ENCODE data around the gene TUT4. TPM values are rescaled to one million over a fixed set of nuclear protein-coding genes. Genes with fewer than 3 reads are reported as not detected.

TUT4 gene
- total RNA-seq, 1 donor from 2014 or later: 139 TPM

DNA sequence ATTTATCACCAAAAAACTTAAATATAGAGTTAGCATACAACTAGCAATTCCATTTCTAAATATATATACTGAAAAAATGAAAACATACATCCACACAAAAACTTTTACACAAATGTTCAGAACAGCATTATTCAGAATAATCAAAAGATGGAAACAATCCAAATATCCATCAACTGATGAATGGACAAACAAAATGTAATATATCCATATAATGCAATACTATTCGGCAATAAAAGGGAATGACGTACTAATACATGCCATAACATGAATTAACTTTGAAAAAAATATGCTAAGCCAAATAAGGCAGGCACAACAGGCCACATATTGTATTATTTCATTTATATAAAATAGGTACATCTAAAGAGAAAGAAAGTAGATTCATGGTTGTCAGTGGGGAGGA lies 33.9 kb downstream of the TUT4 start:
- Histone ChIP-seq H3K4me2 (no peak overlapping the region), H3F3A (ENCODE audit: low read depth) (no peaks in the 10 kb centered on the region), H3K9ac (no peak overlapping the region), H4K20me1 (ENCODE audit: low read depth) (peaks cover 52% of the 10 kb centered on the region), H3K27me3 (no peaks in the 10 kb centered on the region), H3K36me3 (peaks cover 3% of the 10 kb centered on the region), H3K4me1 (no peaks in the 10 kb centered on the region), H3K27ac (no peak overlapping the region), H3K4me3 (no peak overlapping the region), H3K79me2 (ENCODE audit: low read depth) (peaks cover 62% of the 10 kb centered on the region), H3K9me3 (ENCODE audit: low read depth) (no peaks in the 10 kb centered on the region), H2AFZ (replicated peaks) (no peak overlapping the region)
- H3K27ac Mint-ChIP-seq: no peak overlapping the region
- no peak for DNase-seq (ENCODE audit: low spot score)
- no peaks in the 10 kb centered on the region for H3K9me3 Mint-ChIP-seq
- TF ChIP-seq, protein P1, sequence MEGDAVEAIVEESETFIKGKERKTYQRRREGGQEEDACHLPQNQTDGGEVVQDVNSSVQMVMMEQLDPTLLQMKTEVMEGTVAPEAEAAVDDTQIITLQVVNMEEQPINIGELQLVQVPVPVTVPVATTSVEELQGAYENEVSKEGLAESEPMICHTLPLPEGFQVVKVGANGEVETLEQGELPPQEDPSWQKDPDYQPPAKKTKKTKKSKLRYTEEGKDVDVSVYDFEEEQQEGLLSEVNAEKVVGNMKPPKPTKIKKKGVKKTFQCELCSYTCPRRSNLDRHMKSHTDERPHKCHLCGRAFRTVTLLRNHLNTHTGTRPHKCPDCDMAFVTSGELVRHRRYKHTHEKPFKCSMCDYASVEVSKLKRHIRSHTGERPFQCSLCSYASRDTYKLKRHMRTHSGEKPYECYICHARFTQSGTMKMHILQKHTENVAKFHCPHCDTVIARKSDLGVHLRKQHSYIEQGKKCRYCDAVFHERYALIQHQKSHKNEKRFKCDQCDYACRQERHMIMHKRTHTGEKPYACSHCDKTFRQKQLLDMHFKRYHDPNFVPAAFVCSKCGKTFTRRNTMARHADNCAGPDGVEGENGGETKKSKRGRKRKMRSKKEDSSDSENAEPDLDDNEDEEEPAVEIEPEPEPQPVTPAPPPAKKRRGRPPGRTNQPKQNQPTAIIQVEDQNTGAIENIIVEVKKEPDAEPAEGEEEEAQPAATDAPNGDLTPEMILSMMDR (IDR thresholded peaks at IDR 0.05): no peak
- TF ChIP-seq EZH2phosphoT487 (IDR thresholded peaks at IDR 0.05): no peak
- TF ChIP-seq EZH2 (IDR thresholded peaks at IDR 0.05): no peak
- H3K4me3 Mint-ChIP-seq: no peak overlapping the region
- no peaks in the 10 kb centered on the region for H3K4me1 Mint-ChIP-seq
- H3K36me3 Mint-ChIP-seq: peaks cover 22% of the 10 kb centered on the region
- H3K27me3 Mint-ChIP-seq (ENCODE audit: insufficient read depth, low read depth): peaks cover 2% of the 10 kb centered on the region

DNA sequence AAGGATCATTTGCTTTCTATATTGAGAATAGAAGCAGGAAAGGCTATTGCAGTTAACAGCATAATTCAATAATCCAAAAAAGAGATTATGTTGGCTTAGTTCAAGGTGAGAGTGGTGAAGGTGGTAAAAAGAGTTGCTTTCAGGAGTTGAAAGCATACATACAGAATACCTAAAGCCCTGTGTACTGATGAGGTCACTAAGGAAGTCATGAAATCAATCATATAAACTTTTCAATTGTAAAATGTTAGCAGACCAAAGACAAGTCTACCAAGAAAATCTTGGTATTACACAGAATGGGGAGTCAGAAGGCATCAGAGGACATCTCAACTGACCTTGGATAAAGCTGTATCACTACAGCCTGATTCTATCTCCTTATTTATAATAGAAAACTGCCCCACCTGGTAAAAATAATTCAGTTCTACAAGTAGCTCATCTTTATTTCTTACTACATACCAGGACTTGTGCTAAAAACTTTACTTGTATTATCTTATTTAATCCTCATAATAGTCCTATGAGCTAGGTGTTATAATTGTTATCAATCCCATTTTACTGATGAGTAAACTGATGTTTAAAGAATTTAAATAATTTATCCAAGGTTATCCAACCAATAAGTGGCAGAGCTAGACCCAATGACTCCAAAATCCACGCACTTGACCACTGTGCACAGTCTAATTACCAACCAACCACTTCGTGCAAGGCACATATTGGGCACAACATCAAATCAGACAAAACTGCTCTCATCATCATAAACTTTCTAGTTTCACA lies 40.9 kb downstream of the TUT4 start:
- Histone ChIP-seq H3F3A (ENCODE audit: low read depth) (no peaks in the 10 kb centered on the region), H3K36me3 (peaks cover 6% of the 10 kb centered on the region), H3K4me2 (no peak overlapping the region), H3K27me3 (no peaks in the 10 kb centered on the region), H2AFZ (replicated peaks) (no peak overlapping the region), H3K9me3 (ENCODE audit: low read depth) (no peaks in the 10 kb centered on the region), H3K4me1 (no peaks in the 10 kb centered on the region), H4K20me1 (ENCODE audit: low read depth) (peaks cover 25% of the 10 kb centered on the region), H3K4me3 (no peak overlapping the region), H3K9ac (no peak overlapping the region), H3K27ac (no peak overlapping the region), H3K79me2 (ENCODE audit: low read depth) (peaks cover 9% of the 10 kb centered on the region)
- H3K4me3 Mint-ChIP-seq: no peak overlapping the region
- H3K27me3 Mint-ChIP-seq (ENCODE audit: insufficient read depth, low read depth): no peaks in the 10 kb centered on the region
- DNase-seq (ENCODE audit: low spot score): no peak
- no peak for TF ChIP-seq EZH2 (IDR thresholded peaks at IDR 0.05)
- no peak for TF ChIP-seq EZH2phosphoT487 (IDR thresholded peaks at IDR 0.05)
- TF ChIP-seq, protein P1 (IDR thresholded peaks at IDR 0.05): no peak
- no peak overlapping the region for H3K27ac Mint-ChIP-seq
- H3K9me3 Mint-ChIP-seq: no peaks in the 10 kb centered on the region
- H3K36me3 Mint-ChIP-seq: peaks cover 24% of the 10 kb centered on the region
- no peaks in the 10 kb centered on the region for H3K4me1 Mint-ChIP-seq

DNA sequence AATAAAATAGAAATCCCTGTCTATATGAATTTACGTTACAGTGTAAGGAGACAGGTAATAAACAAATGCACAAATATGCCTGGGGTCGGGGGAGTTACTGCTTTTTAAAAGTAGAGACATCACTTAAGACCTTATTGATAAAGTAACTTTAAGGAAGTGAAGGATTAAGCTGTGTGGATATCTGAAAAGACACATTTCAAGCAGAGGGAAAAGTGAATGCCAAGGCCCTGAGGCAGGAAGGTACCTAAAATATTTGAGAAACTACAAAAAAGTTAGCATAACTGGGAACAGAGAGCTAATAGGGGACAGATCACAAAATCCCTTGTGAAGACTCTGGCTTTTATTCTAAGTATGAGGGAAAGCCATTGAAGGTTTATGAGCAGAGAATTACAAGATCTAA lies 41.5 kb downstream of the TUT4 start:
- H3K36me3 Mint-ChIP-seq: peaks cover 24% of the 10 kb centered on the region

More for the DNA sequence above, 41.5 kb downstream of the TUT4 start:
- Mint-ChIP-seq H3K27ac (no peak overlapping the region), H3K4me1 (no peaks in the 10 kb centered on the region), H3K9me3 (no peaks in the 10 kb centered on the region), H3K4me3 (no peak overlapping the region), H3K27me3 (ENCODE audit: insufficient read depth, low read depth) (no peaks in the 10 kb centered on the region)
- H3K79me2 ChIP-seq (ENCODE audit: low read depth): peaks cover 3% of the 10 kb centered on the region
- H3K9ac ChIP-seq: no peak overlapping the region
- no peak for TF ChIP-seq EZH2phosphoT487 (IDR thresholded peaks at IDR 0.05)
- TF ChIP-seq, protein P1 (IDR thresholded peaks at IDR 0.05): no peak
- TF ChIP-seq EZH2 (IDR thresholded peaks at IDR 0.05): no peak
- no peaks in the 10 kb centered on the region for H3K4me1 ChIP-seq
- no peaks in the 10 kb centered on the region for H3K27me3 ChIP-seq
- H3K9me3 ChIP-seq (ENCODE audit: low read depth): no peaks in the 10 kb centered on the region
- no peaks in the 10 kb centered on the region for H3F3A ChIP-seq (ENCODE audit: low read depth)
- H3K4me3 ChIP-seq: no peak overlapping the region
- no peak for DNase-seq (ENCODE audit: low spot score)
- H3K27ac ChIP-seq: no peak overlapping the region
- no peak overlapping the region for H3K4me2 ChIP-seq
- peaks cover 6% of the 10 kb centered on the region for H3K36me3 ChIP-seq
- no peak overlapping the region for H2AFZ ChIP-seq (replicated peaks)
- peaks cover 22% of the 10 kb centered on the region for H4K20me1 ChIP-seq (ENCODE audit: low read depth)
